Measurements from ENCODE around the gene ZBTB49. TPM values are rescaled to one million over a fixed set of nuclear protein-coding genes. Genes with fewer than 3 reads are reported as not detected.

Gene ZBTB49
- total RNA-seq, 4 donors from 2014 or later, result 2.4 to 11.2 (median 6.0) TPM

DNA sequence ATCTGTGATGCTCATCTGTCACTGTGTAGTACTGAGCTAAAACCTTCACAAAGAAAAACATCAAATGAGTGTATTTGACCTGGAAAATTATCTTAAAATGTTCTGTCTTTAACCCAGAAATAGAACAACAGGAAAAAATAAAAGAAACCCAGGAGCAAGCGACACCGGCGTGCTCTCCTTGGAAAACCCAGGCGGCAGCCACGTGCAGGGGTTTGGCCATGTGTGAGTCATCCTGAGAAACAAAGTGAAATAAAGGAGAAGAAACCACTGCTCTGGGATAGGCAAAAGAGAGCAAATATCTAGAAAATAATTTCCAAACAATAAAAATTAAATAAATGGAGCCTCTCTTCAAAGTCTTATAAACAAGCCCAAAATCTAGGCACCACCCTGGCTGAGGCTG lies 22.1 kb upstream of the ZBTB49 start:
- TF ChIP-seq POLR2A (IDR thresholded peaks at IDR 0.05), result no peak
- TF ChIP-seq POLR2AphosphoS5 (IDR thresholded peaks at IDR 0.05), result no peak
- TF ChIP-seq EP300 (IDR thresholded peaks at IDR 0.05; ENCODE audit: low read depth), result no peak
- TF ChIP-seq, protein P1, sequence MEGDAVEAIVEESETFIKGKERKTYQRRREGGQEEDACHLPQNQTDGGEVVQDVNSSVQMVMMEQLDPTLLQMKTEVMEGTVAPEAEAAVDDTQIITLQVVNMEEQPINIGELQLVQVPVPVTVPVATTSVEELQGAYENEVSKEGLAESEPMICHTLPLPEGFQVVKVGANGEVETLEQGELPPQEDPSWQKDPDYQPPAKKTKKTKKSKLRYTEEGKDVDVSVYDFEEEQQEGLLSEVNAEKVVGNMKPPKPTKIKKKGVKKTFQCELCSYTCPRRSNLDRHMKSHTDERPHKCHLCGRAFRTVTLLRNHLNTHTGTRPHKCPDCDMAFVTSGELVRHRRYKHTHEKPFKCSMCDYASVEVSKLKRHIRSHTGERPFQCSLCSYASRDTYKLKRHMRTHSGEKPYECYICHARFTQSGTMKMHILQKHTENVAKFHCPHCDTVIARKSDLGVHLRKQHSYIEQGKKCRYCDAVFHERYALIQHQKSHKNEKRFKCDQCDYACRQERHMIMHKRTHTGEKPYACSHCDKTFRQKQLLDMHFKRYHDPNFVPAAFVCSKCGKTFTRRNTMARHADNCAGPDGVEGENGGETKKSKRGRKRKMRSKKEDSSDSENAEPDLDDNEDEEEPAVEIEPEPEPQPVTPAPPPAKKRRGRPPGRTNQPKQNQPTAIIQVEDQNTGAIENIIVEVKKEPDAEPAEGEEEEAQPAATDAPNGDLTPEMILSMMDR (IDR thresholded peaks at IDR 0.05), result no peak
- Histone ChIP-seq H3K27ac (peak overlapping the region in 1 of 4 donors; percentile 35), H3K4me3 (no peak overlapping the region), H3K9me3 (no peaks in the 10 kb centered on the region), H3K27me3 (no peaks in the 10 kb centered on the region), H3K36me3 (peaks cover 0 to 6% (median 3%) of the 10 kb centered on the region in 4 donors), H3K4me1 (no peaks in the 10 kb centered on the region)
- intact Hi-C loops (cut with DNase I; ENCODE audit: low total_unique reads), result no loop called here
- 61 to 88% methylated on average over 5 of the region's 5 CpGs for WGBS, 2 donors (ENCODE audit: low coverage in 1 of 2)
- no peak for DNase-seq
- in situ Hi-C loops (cut with MboI; ENCODE audit: low pct_ligation_motif_present in 1 of 4, low pct_unique_long_range_greater_than_20kb in 1 of 4, low sequenced_read_pairs in 3 of 4), result no loop called here

- H3K9me3 ChIP-seq, result no peaks in the 10 kb centered on the region
- H3K4me3 ChIP-seq, result no peak overlapping the region
- DNase-seq, result no peak
- no peaks in the 10 kb centered on the region for H3K27me3 ChIP-seq
- no peaks in the 10 kb centered on the region for H3K4me1 ChIP-seq
- peaks cover 0 to 14% (median 7%) of the 10 kb centered on the region in 4 donors for H3K36me3 ChIP-seq
- in situ Hi-C loops (cut with MboI; ENCODE audit: low pct_ligation_motif_present in 1 of 4, low pct_unique_long_range_greater_than_20kb in 1 of 4, low sequenced_read_pairs in 3 of 4) (no loop called here), intact Hi-C loops (cut with DNase I; ENCODE audit: low total_unique reads) (no loop called here)
- peak overlapping the region in 2 of 4 donors; percentile 15 to 35 for H3K27ac ChIP-seq
- 80% methylated on average over 1 of the region's 1 CpG; no CpG with 5 or more reads in 1 of the 2 donors for WGBS, 2 donors (ENCODE audit: low coverage in 1 of 2)
- TF ChIP-seq POLR2A (IDR thresholded peaks at IDR 0.05), result no peak
- TF ChIP-seq POLR2AphosphoS5 (IDR thresholded peaks at IDR 0.05), result no peak
- TF ChIP-seq, protein P1 (IDR thresholded peaks at IDR 0.05), result no peak
- no peak for TF ChIP-seq EP300 (IDR thresholded peaks at IDR 0.05; ENCODE audit: low read depth)
Measured at GRCh38 chr4:4268776-4269175, 21.3 kb upstream of the ZBTB49 start.

GRCh38 chr4:4269331-4269731 lies 20.7 kb upstream of the ZBTB49 start:
- peaks cover 0 to 17% (median 8%) of the 10 kb centered on the region in 4 donors for H3K36me3 ChIP-seq

DNA sequence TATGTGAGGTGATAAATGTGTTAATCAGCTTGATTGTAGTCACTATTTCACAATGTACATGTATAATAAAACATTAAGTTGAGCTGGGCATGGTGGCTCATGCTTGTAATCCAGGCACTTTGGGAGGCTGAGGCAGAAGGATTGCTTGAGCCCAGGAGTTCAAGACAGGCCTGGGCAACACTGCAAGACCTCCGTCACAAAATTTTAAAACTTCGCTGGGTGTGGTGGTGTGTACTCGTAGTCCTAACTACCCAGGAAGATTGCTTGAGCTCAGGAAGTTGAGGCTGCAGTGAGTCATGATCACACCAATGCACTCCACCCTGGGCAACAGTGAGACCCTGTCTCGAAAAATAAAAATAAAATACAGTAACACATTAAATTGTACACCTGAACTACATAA lies 20.2 kb upstream of the ZBTB49 start:
- Histone ChIP-seq H3K4me3 (no peak overlapping the region), H3K9me3 (no peaks in the 10 kb centered on the region), H3K36me3 (peaks cover 0 to 22% (median 8%) of the 10 kb centered on the region in 4 donors), H3K27me3 (no peaks in the 10 kb centered on the region), H3K4me1 (no peaks in the 10 kb centered on the region), H3K27ac (no peak overlapping the region)
- DNase-seq, result no peak
- WGBS, 2 donors (ENCODE audit: low coverage in 1 of 2), result 90 to 91% methylated on average over 1 to 4 of the region's 4 CpGs
- no peak for TF ChIP-seq EP300 (IDR thresholded peaks at IDR 0.05; ENCODE audit: low read depth)
- intact Hi-C loops (cut with DNase I; ENCODE audit: low total_unique reads), result no loop called here
- in situ Hi-C loops (cut with MboI; ENCODE audit: low pct_ligation_motif_present in 1 of 4, low pct_unique_long_range_greater_than_20kb in 1 of 4, low sequenced_read_pairs in 3 of 4), result no loop called here

More at GRCh38 chr4:4269331-4269731, 20.7 kb upstream of the ZBTB49 start:
- no peaks in the 10 kb centered on the region for H3K9me3 ChIP-seq
- in situ Hi-C loops (cut with MboI; ENCODE audit: low pct_ligation_motif_present in 1 of 4, low pct_unique_long_range_greater_than_20kb in 1 of 4, low sequenced_read_pairs in 3 of 4), result no loop called here
- TF ChIP-seq, protein P1 (IDR thresholded peaks at IDR 0.05), result no peak
- TF ChIP-seq EP300 (IDR thresholded peaks at IDR 0.05; ENCODE audit: low read depth), result no peak
- TF ChIP-seq POLR2A (IDR thresholded peaks at IDR 0.05), result peak; percentile 15
- TF ChIP-seq POLR2AphosphoS5 (IDR thresholded peaks at IDR 0.05), result no peak
- peak; percentile 17 for DNase-seq
- intact Hi-C loops (cut with DNase I; ENCODE audit: low total_unique reads), result no loop called here
- WGBS, 2 donors (ENCODE audit: low coverage in 1 of 2), result 93% methylated on average over 11 of the region's 11 CpGs; no CpG with 5 or more reads in 1 of the 2 donors
- peak overlapping the region in 1 of 4 donors; percentile 35 for H3K27ac ChIP-seq
- no peaks in the 10 kb centered on the region for H3K4me1 ChIP-seq
- H3K4me3 ChIP-seq, result no peak overlapping the region
- H3K27me3 ChIP-seq, result no peaks in the 10 kb centered on the region

- intact Hi-C loops (cut with DNase I; ENCODE audit: low total_unique reads), result no loop called here
- in situ Hi-C loops (cut with MboI; ENCODE audit: low pct_ligation_motif_present in 1 of 4, low pct_unique_long_range_greater_than_20kb in 1 of 4, low sequenced_read_pairs in 3 of 4), result no loop called here
- Histone ChIP-seq H3K36me3 (peaks cover 0 to 24% (median 8%) of the 10 kb centered on the region in 4 donors), H3K27ac (no peak overlapping the region), H3K9me3 (no peaks in the 10 kb centered on the region), H3K27me3 (no peaks in the 10 kb centered on the region), H3K4me3 (no peak overlapping the region), H3K4me1 (no peaks in the 10 kb centered on the region)
- no peak for TF ChIP-seq POLR2A (IDR thresholded peaks at IDR 0.05)
- TF ChIP-seq, protein P1 (IDR thresholded peaks at IDR 0.05), result no peak
- TF ChIP-seq EP300 (IDR thresholded peaks at IDR 0.05; ENCODE audit: low read depth), result no peak
- TF ChIP-seq POLR2AphosphoS5 (IDR thresholded peaks at IDR 0.05), result no peak
- WGBS, 2 donors (ENCODE audit: low coverage in 1 of 2), result 59 to 78% methylated on average over 4 of the region's 4 CpGs
- DNase-seq, result no peak
Measured at GRCh38 chr4:4270529-4270928, 19.5 kb upstream of the ZBTB49 start.
